ENCODE measurements around the gene JARID2. TPM values are rescaled to one million over a fixed set of nuclear protein-coding genes. Genes with fewer than 3 reads are reported as not detected.
A peak's percentile ranks its signal among the peaks of the same experiment; 100 is the strongest.

Gene JARID2
- total RNA-seq, 1 experiment from 2014 or later: 21.0 TPM

DNA sequence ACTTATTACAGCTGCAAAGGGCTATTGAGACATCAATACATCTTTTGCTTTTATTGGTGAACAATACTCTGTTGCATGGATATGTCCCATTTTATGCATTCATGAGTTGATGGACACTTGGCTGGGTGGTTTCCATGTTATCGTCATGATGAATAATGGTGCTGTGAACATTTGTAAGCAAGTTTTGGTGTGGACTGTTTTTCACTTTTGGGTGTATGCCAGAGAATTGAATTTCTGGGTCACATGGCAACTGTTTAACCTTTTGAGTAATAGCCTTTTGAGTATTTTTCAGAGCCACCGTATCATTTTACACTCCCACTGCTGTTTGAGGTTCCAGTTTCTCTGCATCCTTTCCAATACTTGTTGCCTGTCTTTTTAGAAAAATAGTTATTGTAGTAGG lies 107.0 kb downstream of the JARID2 start:
- intact Hi-C loops (cut with micrococcal nuclease): no loop called here
- POLR2A ChIA-PET: interaction anchor here (1.0 to 1.2 kb wide), 2 partner anchors 8 to 13 kb away, joined by 3 to 5 read pairs; no protein-coding TSS in a partner anchor
- BruUV-seq (replicated peaks): no TSS peak
- Mint-ChIP-seq H3K27ac (ENCODE audit: low read depth, unreplicated experiment) (no peak overlapping the region), H3K27me3 (ENCODE audit: insufficient read depth, unreplicated experiment) (no peaks in the 10 kb centered on the region), H3K4me1 (ENCODE audit: insufficient read depth, unreplicated experiment) (peaks cover 20% of the 10 kb centered on the region), H3K36me3 (ENCODE audit: insufficient read depth, unreplicated experiment) (no peaks in the 10 kb centered on the region), H3K4me3 (ENCODE audit: unreplicated experiment) (no peak overlapping the region), H3K9me3 (ENCODE audit: unreplicated experiment) (no peaks in the 10 kb centered on the region)
- TF ChIP-seq, protein P1, sequence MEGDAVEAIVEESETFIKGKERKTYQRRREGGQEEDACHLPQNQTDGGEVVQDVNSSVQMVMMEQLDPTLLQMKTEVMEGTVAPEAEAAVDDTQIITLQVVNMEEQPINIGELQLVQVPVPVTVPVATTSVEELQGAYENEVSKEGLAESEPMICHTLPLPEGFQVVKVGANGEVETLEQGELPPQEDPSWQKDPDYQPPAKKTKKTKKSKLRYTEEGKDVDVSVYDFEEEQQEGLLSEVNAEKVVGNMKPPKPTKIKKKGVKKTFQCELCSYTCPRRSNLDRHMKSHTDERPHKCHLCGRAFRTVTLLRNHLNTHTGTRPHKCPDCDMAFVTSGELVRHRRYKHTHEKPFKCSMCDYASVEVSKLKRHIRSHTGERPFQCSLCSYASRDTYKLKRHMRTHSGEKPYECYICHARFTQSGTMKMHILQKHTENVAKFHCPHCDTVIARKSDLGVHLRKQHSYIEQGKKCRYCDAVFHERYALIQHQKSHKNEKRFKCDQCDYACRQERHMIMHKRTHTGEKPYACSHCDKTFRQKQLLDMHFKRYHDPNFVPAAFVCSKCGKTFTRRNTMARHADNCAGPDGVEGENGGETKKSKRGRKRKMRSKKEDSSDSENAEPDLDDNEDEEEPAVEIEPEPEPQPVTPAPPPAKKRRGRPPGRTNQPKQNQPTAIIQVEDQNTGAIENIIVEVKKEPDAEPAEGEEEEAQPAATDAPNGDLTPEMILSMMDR (IDR thresholded peaks at IDR 0.05; ENCODE audit: unreplicated experiment): no peak
- DNase-seq (ENCODE audit: unreplicated experiment): peak; percentile 32
- CTCF ChIA-PET: interaction anchor here (1.3 to 1.6 kb wide), 2 partner anchors 21 to 38 kb away, joined by 3 to 5 read pairs; no protein-coding TSS in a partner anchor

DNA sequence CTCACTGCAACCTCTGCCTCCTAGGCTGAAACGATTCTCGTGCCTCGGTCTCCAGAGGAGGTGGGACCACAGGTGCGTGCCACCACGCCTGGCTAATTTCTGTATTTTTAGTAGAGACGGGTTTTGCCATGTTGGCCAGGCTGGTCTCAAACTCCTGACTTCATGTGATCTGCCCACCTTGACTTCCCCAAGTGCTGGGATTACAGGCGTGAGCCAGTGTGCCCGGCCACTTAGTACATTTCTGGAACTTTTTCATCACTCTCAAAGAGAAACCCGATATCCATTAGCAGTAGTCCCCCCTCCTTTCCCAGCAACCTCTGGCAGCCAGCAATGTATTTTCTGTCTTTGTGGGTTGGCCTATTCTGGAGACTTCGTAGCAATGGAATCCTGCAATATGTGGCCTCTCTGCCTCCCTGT lies 109.8 kb downstream of the JARID2 start:
- H3K4me1 Mint-ChIP-seq (ENCODE audit: insufficient read depth, unreplicated experiment): peaks cover 26% of the 10 kb centered on the region
- intact Hi-C loops (cut with micrococcal nuclease): no loop called here
- no peak overlapping the region for H3K4me3 Mint-ChIP-seq (ENCODE audit: unreplicated experiment)
- DNase-seq (ENCODE audit: unreplicated experiment): no peak
- TF ChIP-seq, protein P1 (IDR thresholded peaks at IDR 0.05; ENCODE audit: unreplicated experiment): no peak
- no peaks in the 10 kb centered on the region for H3K9me3 Mint-ChIP-seq (ENCODE audit: unreplicated experiment)
- no peaks in the 10 kb centered on the region for H3K27me3 Mint-ChIP-seq (ENCODE audit: insufficient read depth, unreplicated experiment)
- peak overlapping the region; percentile 67 for H3K27ac Mint-ChIP-seq (ENCODE audit: low read depth, unreplicated experiment)
- no peaks in the 10 kb centered on the region for H3K36me3 Mint-ChIP-seq (ENCODE audit: insufficient read depth, unreplicated experiment)
- no TSS peak for BruUV-seq (replicated peaks)
- ChIA-PET CTCF (no interaction called here), POLR2A (interaction anchor here (1.1 to 1.8 kb wide), 2 partner anchors 10 to 11 kb away, joined by 4 read pairs; no protein-coding TSS in a partner anchor)

DNA sequence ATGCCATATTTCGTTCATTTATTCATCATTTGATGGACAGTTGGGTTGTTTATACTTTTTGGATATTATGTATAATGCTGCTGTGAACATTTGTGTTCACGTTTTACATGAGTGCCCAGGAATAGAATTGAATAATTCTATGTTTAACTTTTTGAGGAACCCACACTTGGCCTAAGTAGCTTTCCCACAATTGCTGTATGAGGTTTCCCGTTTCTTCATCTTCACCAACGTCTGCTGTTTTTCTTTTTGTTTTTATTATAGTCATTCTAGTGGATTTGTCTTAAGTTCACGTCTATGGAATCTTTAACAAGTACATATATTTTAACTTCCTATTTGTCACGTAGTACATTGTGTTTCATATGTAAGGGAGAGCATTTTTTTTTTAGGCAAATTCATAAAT lies 110.3 kb downstream of the JARID2 start:
- no peak for DNase-seq (ENCODE audit: unreplicated experiment)
- no peaks in the 10 kb centered on the region for H3K36me3 Mint-ChIP-seq (ENCODE audit: insufficient read depth, unreplicated experiment)
- H3K27ac Mint-ChIP-seq (ENCODE audit: low read depth, unreplicated experiment): no peak overlapping the region
- intact Hi-C loops (cut with micrococcal nuclease): no loop called here
- BruUV-seq (replicated peaks): no TSS peak
- no peaks in the 10 kb centered on the region for H3K9me3 Mint-ChIP-seq (ENCODE audit: unreplicated experiment)
- no peak overlapping the region for H3K4me3 Mint-ChIP-seq (ENCODE audit: unreplicated experiment)
- ChIA-PET CTCF (no interaction called here), POLR2A (interaction anchor here (1.8 kb wide), 1 partner anchor 9 kb away, joined by 4 read pairs; no protein-coding TSS in a partner anchor)
- TF ChIP-seq, protein P1 (IDR thresholded peaks at IDR 0.05; ENCODE audit: unreplicated experiment): no peak
- H3K4me1 Mint-ChIP-seq (ENCODE audit: insufficient read depth, unreplicated experiment): peaks cover 25% of the 10 kb centered on the region
- no peaks in the 10 kb centered on the region for H3K27me3 Mint-ChIP-seq (ENCODE audit: insufficient read depth, unreplicated experiment)

DNA sequence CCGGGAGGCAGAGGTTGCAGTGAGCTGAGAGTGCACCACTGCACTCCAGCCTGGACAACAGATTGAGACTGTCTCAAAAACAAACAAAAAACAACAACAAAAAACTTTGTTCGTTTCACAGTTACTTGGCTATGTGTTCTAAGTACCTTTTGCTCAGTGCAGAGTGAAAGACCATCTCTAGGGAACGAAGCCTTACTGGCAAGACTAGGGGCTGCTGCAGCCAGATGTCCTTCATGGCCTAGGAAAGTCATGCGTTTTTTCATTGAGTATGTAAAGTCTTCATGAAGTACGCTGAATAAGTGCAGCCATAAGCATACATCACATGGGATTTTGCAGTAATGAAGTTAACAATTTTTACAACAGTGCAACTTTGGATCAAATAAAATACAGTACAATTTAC lies 111.1 kb downstream of the JARID2 start:
- H3K4me3 Mint-ChIP-seq (ENCODE audit: unreplicated experiment): no peak overlapping the region
- intact Hi-C loops (cut with micrococcal nuclease): no loop called here
- ChIA-PET CTCF (no interaction called here), POLR2A (interaction anchor here (1.8 kb wide), 1 partner anchor 8 kb away, joined by 4 read pairs; no protein-coding TSS in a partner anchor)
- no peaks in the 10 kb centered on the region for H3K27me3 Mint-ChIP-seq (ENCODE audit: insufficient read depth, unreplicated experiment)
- no peak for DNase-seq (ENCODE audit: unreplicated experiment)
- H3K36me3 Mint-ChIP-seq (ENCODE audit: insufficient read depth, unreplicated experiment): no peaks in the 10 kb centered on the region
- peaks cover 17% of the 10 kb centered on the region for H3K4me1 Mint-ChIP-seq (ENCODE audit: insufficient read depth, unreplicated experiment)
- H3K27ac Mint-ChIP-seq (ENCODE audit: low read depth, unreplicated experiment): no peak overlapping the region
- TF ChIP-seq, protein P1 (IDR thresholded peaks at IDR 0.05; ENCODE audit: unreplicated experiment): no peak
- no peaks in the 10 kb centered on the region for H3K9me3 Mint-ChIP-seq (ENCODE audit: unreplicated experiment)
- BruUV-seq (replicated peaks): no TSS peak
